Activated CD4-positive, alpha-beta T cell treated with anti-CD3 and anti-CD28 coated beads, Interleukin-2, amount 10 ng/mL, durations not matched to agents 7 days and 5 days (primary cell): ENCODE measurements around the gene PPP4R3B. TPM values are rescaled to one million over a fixed set of nuclear protein-coding genes. Genes with fewer than 3 reads are reported as not detected.

Experiments used
- total RNA-seq, 2 experiments: library from RNA; stranded (reverse); gene quantifications; one replicate each; pipeline ENCODE4 v1.2.3, GENCODE V29; 2021

The PPP4R3B gene
- total RNA-seq, 2 experiments from 2014 or later: 76.1 to 80.9 TPM

Other genes with a start within 250 kb of the PPP4R3B start
- 1 to 10 TPM; 7.8 to 9.5 TPM for gene CCDC88A, start 197.8 kb downstream of the PPP4R3B start, total RNA-seq
- gene CFAP36, start 97.9 kb downstream of the PPP4R3B start, total RNA-seq: 10 to 100 TPM; 22.9 to 24.6 TPM
- 10 to 100 TPM; 22.6 to 31.7 TPM for gene PNPT1, start 76.2 kb upstream of the PPP4R3B start, total RNA-seq